NCI-H748 (cell line): Measurements from ENCODE around the gene ITGB7.
"Not testable (repeated sequence)": the region's sequence is repeated elsewhere in the genome, so short reads cannot be mapped to it uniquely, and the experiment has no call there.

Source experiments
- DNase-seq: peaks from one replicate; lab custom pipeline; 2025; ENCODE audit not compliant: unreplicated experiment; lab: John Stamatoyannopoulos, UW

The ITGB7 gene

GRCh38 chr12:53180931-53181645 lies 26.0 kb downstream of the ITGB7 start:
- peak; percentile 91 for DNase-seq

GRCh38 chr12:53180220-53180930 lies 26.7 kb downstream of the ITGB7 start, which contains the start of the genes CSAD and ZNF740:
Gene CSAD, minus strand, starts transcription at chr12:53180925. Its CDS starts 7,455 bp downstream, at chr12:53173470.
Gene ZNF740, plus strand, starts transcription at chr12:53180722. Its CDS starts 1,262 bp downstream, at chr12:53181984.
- DNase-seq, result peak; percentile 99

GRCh38 chr12:53179687-53180219 lies 27.3 kb downstream of the ITGB7 start:
- peak; percentile 61 for DNase-seq

- not testable (repeated sequence) for DNase-seq
These were observed 28.2 kb downstream of the ITGB7 start for GRCh38 chr12:53178803-53179202.

GRCh38 chr12:53177447-53177846 lies 29.6 kb downstream of the ITGB7 start:
- DNase-seq, result not testable (repeated sequence)

GRCh38 chr12:53176750-53177149 lies 30.3 kb downstream of the ITGB7 start:
- DNase-seq, result no peak

GRCh38 chr12:53174881-53175491 lies 32.1 kb downstream of the ITGB7 start:
- peak; percentile 68 for DNase-seq

- DNase-seq, result no peak
These were observed 33.9 kb downstream of the ITGB7 start for GRCh38 chr12:53173085-53173715.

GRCh38 chr12:53172352-53172751 lies 34.7 kb downstream of the ITGB7 start:
- DNase-seq, result no peak

- no peak for DNase-seq
These were observed 35.2 kb downstream of the ITGB7 start for GRCh38 chr12:53171725-53172329.

GRCh38 chr12:53170876-53171724 lies 36.0 kb downstream of the ITGB7 start:
- no peak for DNase-seq

GRCh38 chr12:53170215-53170614 lies 36.8 kb downstream of the ITGB7 start:
- DNase-seq, result no peak

GRCh38 chr12:53169644-53170043 lies 37.4 kb downstream of the ITGB7 start:
- no peak for DNase-seq

GRCh38 chr12:53166837-53167236 lies 40.2 kb downstream of the ITGB7 start:
- no peak for DNase-seq

GRCh38 chr12:53163008-53163407 lies 44.0 kb downstream of the ITGB7 start:
- not testable (repeated sequence) for DNase-seq

- DNase-seq, result no peak
These were observed 45.7 kb downstream of the ITGB7 start for GRCh38 chr12:53161119-53161911.

GRCh38 chr12:53160673-53161072 lies 46.4 kb downstream of the ITGB7 start:
- DNase-seq, result no peak

- no peak for DNase-seq
These were observed 47.1 kb downstream of the ITGB7 start for GRCh38 chr12:53160000-53160399.
